Measurements from ENCODE around the gene ALCAM.

DNA sequence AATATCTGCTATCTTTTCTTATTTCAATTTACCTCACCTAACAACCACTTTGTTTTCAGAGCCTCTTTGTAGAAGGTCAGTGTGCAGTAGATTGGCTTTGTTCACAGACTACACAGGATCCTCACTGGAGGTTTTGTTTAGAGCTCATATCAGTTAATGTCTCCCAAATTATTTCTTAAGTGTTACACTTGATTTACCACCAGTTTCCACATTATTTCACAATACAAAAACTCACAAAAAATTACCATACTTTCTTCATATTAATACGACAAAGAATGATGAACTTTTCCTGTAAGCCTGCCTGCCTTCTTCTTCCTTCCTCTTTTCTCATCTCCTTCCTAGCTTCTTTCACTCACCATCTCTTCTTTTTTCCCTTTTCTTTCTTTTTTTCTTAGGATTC, 133.3 kb downstream of the ALCAM start:
- no peak for TF ChIP-seq POLR2A (IDR thresholded peaks at IDR 0.05)
- TF ChIP-seq, protein P1, sequence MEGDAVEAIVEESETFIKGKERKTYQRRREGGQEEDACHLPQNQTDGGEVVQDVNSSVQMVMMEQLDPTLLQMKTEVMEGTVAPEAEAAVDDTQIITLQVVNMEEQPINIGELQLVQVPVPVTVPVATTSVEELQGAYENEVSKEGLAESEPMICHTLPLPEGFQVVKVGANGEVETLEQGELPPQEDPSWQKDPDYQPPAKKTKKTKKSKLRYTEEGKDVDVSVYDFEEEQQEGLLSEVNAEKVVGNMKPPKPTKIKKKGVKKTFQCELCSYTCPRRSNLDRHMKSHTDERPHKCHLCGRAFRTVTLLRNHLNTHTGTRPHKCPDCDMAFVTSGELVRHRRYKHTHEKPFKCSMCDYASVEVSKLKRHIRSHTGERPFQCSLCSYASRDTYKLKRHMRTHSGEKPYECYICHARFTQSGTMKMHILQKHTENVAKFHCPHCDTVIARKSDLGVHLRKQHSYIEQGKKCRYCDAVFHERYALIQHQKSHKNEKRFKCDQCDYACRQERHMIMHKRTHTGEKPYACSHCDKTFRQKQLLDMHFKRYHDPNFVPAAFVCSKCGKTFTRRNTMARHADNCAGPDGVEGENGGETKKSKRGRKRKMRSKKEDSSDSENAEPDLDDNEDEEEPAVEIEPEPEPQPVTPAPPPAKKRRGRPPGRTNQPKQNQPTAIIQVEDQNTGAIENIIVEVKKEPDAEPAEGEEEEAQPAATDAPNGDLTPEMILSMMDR (IDR thresholded peaks at IDR 0.05), result no peak

Measured in Peyer's patch (tissue), 4 donors.